ENCODE results near the gene CCDC117. TPM values are rescaled to one million over a fixed set of nuclear protein-coding genes. Genes with fewer than 3 reads are reported as not detected.

Gene CCDC117
- total RNA-seq, 1 experiment from 2014 or later, result 7.1 TPM

DNA sequence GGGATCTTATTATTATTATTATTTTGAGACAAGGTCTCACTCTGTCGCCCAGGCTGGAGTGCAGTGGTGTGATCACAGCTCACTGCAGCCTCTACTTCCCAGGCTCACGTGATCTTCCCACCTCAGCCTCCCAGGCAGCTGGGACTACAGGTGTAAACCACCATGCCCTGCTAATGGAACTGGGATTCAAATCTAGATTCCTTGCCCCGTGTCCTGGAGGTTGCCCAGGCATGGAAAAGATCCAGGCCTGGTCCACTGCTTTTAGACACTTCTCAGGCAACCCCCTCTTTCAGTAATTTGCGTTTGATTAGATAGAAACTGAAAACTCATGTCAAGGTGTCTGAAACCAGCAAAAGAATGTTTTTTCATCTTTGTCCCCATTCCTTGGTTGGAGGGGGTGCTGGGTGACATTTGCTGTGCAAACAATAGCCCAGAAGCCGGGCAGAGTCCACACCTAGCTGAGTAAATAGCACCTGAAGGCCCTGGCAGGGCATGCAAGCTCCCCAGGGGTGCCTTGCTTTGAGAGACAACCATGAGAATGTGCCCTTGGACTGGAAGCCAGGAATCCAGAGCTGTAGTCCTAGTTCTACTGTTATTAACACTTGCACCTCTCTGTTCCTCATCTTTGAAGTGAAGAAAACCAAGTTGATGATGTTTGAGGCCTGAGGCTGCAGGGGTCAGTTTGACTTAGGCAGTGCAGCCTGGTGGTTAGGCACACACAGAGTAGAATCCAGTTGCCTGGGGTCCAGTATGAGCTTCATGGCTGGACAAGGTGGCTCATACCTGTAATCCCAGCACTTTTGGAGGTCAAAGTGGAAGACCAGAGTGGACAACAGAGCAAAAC lies 47.0 kb downstream of the CCDC117 start:
- H3K27ac ChIP-seq (ENCODE audit: low read length), result peak overlapping the region; percentile 26
- BruUV-seq (replicated peaks), result no TSS peak
- H3K4me3 ChIP-seq (ENCODE audit: low read length), result no peak overlapping the region
- H3K79me2 ChIP-seq (ENCODE audit: low read length), result no peaks in the 10 kb centered on the region
- peaks cover 19% of the 10 kb centered on the region for H3K4me1 ChIP-seq (ENCODE audit: insufficient read depth, low read length)
- H3K36me3 ChIP-seq (ENCODE audit: low read depth, low read length), result no peaks in the 10 kb centered on the region
- DNase-seq, result peak; percentile 12
- intact Hi-C loops (cut with micrococcal nuclease), result loop anchor here (5.0 kb wide), 1 partner anchor 37 kb away; no protein-coding TSS in a partner anchor
- no peaks in the 10 kb centered on the region for H4K20me1 ChIP-seq (ENCODE audit: low read length)
- TF ChIP-seq, protein P1, sequence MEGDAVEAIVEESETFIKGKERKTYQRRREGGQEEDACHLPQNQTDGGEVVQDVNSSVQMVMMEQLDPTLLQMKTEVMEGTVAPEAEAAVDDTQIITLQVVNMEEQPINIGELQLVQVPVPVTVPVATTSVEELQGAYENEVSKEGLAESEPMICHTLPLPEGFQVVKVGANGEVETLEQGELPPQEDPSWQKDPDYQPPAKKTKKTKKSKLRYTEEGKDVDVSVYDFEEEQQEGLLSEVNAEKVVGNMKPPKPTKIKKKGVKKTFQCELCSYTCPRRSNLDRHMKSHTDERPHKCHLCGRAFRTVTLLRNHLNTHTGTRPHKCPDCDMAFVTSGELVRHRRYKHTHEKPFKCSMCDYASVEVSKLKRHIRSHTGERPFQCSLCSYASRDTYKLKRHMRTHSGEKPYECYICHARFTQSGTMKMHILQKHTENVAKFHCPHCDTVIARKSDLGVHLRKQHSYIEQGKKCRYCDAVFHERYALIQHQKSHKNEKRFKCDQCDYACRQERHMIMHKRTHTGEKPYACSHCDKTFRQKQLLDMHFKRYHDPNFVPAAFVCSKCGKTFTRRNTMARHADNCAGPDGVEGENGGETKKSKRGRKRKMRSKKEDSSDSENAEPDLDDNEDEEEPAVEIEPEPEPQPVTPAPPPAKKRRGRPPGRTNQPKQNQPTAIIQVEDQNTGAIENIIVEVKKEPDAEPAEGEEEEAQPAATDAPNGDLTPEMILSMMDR (conservative IDR thresholded peaks at IDR 0.05; ENCODE audit: low read depth, low read length), result no peak
- TF ChIP-seq EZH2 (IDR thresholded peaks at IDR 0.05; ENCODE audit: low read length, unreplicated experiment) (no peak), EZH2phosphoT487 (IDR thresholded peaks at IDR 0.05; ENCODE audit: borderline replicate concordance, low read length) (no peak)
- ATAC-seq, result peak; percentile 78
- POLR2A ChIA-PET (ENCODE audit: unreplicated experiment), result no interaction called here
- H3F3A ChIP-seq (ENCODE audit: low read length, unreplicated experiment), result no peaks in the 10 kb centered on the region
- CTCF ChIA-PET, result no interaction called here
- H3K9me3 ChIP-seq (ENCODE audit: low read length), result no peaks in the 10 kb centered on the region
- H3K4me2 ChIP-seq (ENCODE audit: low read length), result peak overlapping the region; percentile 46
- no peak overlapping the region for H2AFZ ChIP-seq (ENCODE audit: low read length)
- no peak overlapping the region for H3K9ac ChIP-seq (ENCODE audit: low read length)
- no peaks in the 10 kb centered on the region for H3K27me3 ChIP-seq (ENCODE audit: low read length)
- H3K9me2 ChIP-seq (replicated peaks; ENCODE audit: low read length), result no peaks in the 10 kb centered on the region

DNA sequence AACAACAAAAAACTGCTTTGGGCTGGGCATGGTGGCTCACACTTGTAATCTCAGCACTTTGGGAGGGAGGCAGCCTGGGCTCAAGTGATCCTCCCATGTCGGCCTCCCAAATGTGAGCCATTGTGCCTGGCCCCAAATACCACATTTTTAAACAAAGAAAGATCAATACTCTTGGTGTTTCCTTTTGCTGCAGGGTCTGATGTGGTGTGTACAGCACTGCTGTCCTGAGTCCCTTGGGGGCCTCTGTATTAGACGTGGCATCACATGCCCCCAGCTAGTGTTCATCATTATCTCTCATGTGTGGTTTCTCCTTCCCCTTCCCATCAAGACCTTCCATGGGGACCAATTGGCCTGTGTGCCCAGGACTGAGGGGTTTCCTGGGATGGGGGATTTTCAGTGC lies 48.4 kb downstream of the CCDC117 start:
- no peaks in the 10 kb centered on the region for H3F3A ChIP-seq (ENCODE audit: low read length, unreplicated experiment)
- ChIA-PET POLR2A (ENCODE audit: unreplicated experiment) (no interaction called here), CTCF (no interaction called here)
- no peak overlapping the region for H3K9ac ChIP-seq (ENCODE audit: low read length)
- H3K79me2 ChIP-seq (ENCODE audit: low read length), result no peaks in the 10 kb centered on the region
- intact Hi-C loops (cut with micrococcal nuclease), result loop anchor here (5.0 kb wide), 1 partner anchor 39 kb away; no protein-coding TSS in a partner anchor
- H3K9me2 ChIP-seq (replicated peaks; ENCODE audit: low read length), result no peaks in the 10 kb centered on the region
- no peaks in the 10 kb centered on the region for H3K9me3 ChIP-seq (ENCODE audit: low read length)
- no peak overlapping the region for H2AFZ ChIP-seq (ENCODE audit: low read length)
- H4K20me1 ChIP-seq (ENCODE audit: low read length), result no peaks in the 10 kb centered on the region
- peaks cover 19% of the 10 kb centered on the region for H3K4me1 ChIP-seq (ENCODE audit: insufficient read depth, low read length)
- ATAC-seq, result no peak
- H3K4me3 ChIP-seq (ENCODE audit: low read length), result no peak overlapping the region
- H3K27ac ChIP-seq (ENCODE audit: low read length), result no peak overlapping the region
- BruUV-seq (replicated peaks), result no TSS peak
- no peak overlapping the region for H3K4me2 ChIP-seq (ENCODE audit: low read length)
- no peaks in the 10 kb centered on the region for H3K27me3 ChIP-seq (ENCODE audit: low read length)
- no peak for TF ChIP-seq EZH2phosphoT487 (IDR thresholded peaks at IDR 0.05; ENCODE audit: borderline replicate concordance, low read length)
- TF ChIP-seq, protein P1 (conservative IDR thresholded peaks at IDR 0.05; ENCODE audit: low read depth, low read length), result no peak
- no peak for TF ChIP-seq EZH2 (IDR thresholded peaks at IDR 0.05; ENCODE audit: low read length, unreplicated experiment)
- DNase-seq, result no peak
- H3K36me3 ChIP-seq (ENCODE audit: low read depth, low read length), result no peaks in the 10 kb centered on the region

DNA sequence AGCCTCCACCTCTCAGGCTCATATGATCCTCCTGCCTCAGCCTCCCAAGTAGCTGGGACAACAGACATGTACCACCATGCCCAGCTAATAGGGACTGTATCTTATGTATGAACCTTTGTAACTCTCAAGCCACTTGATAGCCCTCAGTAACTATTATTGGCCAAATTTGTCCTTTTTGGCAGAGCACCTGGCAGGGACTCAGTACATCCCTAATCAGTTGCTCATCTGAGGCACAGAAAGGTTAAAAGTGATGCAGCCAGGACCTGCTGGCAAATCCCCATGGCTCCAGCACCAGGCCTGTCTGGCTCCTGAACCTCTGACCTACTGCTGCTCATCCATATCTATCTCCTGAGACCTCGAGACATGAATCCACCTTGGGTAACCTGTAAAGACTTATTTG lies 49.0 kb downstream of the CCDC117 start:
- CTCF ChIA-PET, result no interaction called here
- no TSS peak for BruUV-seq (replicated peaks)

More for the DNA sequence above, 49.0 kb downstream of the CCDC117 start:
- H3K27me3 ChIP-seq (ENCODE audit: low read length), result no peaks in the 10 kb centered on the region
- no peak overlapping the region for H3K9ac ChIP-seq (ENCODE audit: low read length)
- H3F3A ChIP-seq (ENCODE audit: low read length, unreplicated experiment), result no peaks in the 10 kb centered on the region
- H3K4me2 ChIP-seq (ENCODE audit: low read length), result no peak overlapping the region
- no peak overlapping the region for H3K27ac ChIP-seq (ENCODE audit: low read length)
- DNase-seq, result no peak
- ATAC-seq, result no peak
- no peaks in the 10 kb centered on the region for H3K9me3 ChIP-seq (ENCODE audit: low read length)
- POLR2A ChIA-PET (ENCODE audit: unreplicated experiment), result no interaction called here
- H3K4me1 ChIP-seq (ENCODE audit: insufficient read depth, low read length), result peaks cover 19% of the 10 kb centered on the region
- intact Hi-C loops (cut with micrococcal nuclease), result loop anchor here (5.0 kb wide), 1 partner anchor 39 kb away; no protein-coding TSS in a partner anchor
- no peak overlapping the region for H3K4me3 ChIP-seq (ENCODE audit: low read length)
- no peaks in the 10 kb centered on the region for H3K36me3 ChIP-seq (ENCODE audit: low read depth, low read length)
- no peak overlapping the region for H2AFZ ChIP-seq (ENCODE audit: low read length)
- TF ChIP-seq, protein P1 (conservative IDR thresholded peaks at IDR 0.05; ENCODE audit: low read depth, low read length), result no peak
- no peak for TF ChIP-seq EZH2phosphoT487 (IDR thresholded peaks at IDR 0.05; ENCODE audit: borderline replicate concordance, low read length)
- TF ChIP-seq EZH2 (IDR thresholded peaks at IDR 0.05; ENCODE audit: low read length, unreplicated experiment), result no peak
- H3K9me2 ChIP-seq (replicated peaks; ENCODE audit: low read length), result no peaks in the 10 kb centered on the region
- no peaks in the 10 kb centered on the region for H3K79me2 ChIP-seq (ENCODE audit: low read length)
- H4K20me1 ChIP-seq (ENCODE audit: low read length), result no peaks in the 10 kb centered on the region

Data from PC-3 (cell line).